ENCODE measurements around the gene AKR1C4. TPM values are rescaled to one million over a fixed set of nuclear protein-coding genes. Genes with fewer than 3 reads are reported as not detected.
A peak's percentile ranks its signal among the peaks of the same experiment; 100 is the strongest.
"Not testable (repeated sequence)": the region's sequence is repeated elsewhere in the genome, so short reads cannot be mapped to it uniquely, and the experiment has no call there.

AKR1C4 gene
- total RNA-seq = not detected
- long read RNA-seq = 0 reads

GRCh38 chr10:5196702-5197113, at the start of gene AKR1C4:
Gene AKR1C4 (plus strand): TSS chr10:5196837. CDS start chr10:5196868, 31 bp downstream.
- no peak for ATAC-seq
- DNase-seq (ENCODE audit: missing footprints) = no peak
- intact Hi-C loops (cut with DNase I) = no loop called here

GRCh38 chr10:5146920-5147254, 49.8 kb upstream of the AKR1C4 start:
- no peak for ATAC-seq
- DNase-seq (ENCODE audit: missing footprints) = no peak

GRCh38 chr10:5147255-5147980, 49.2 kb upstream of the AKR1C4 start:
- intact Hi-C loops (cut with DNase I) = no loop called here
- DNase-seq (ENCODE audit: missing footprints) (no peak), ATAC-seq (no peak)

More at GRCh38 chr10:5146920-5147254, 49.8 kb upstream of the AKR1C4 start:
- intact Hi-C loops (cut with DNase I) = no loop called here

- ATAC-seq (no peak), DNase-seq (ENCODE audit: missing footprints) (no peak)
- intact Hi-C loops (cut with DNase I) = no loop called here
These were observed 48.5 kb upstream of the AKR1C4 start for GRCh38 chr10:5147981-5148677.

GRCh38 chr10:5148678-5149032, 48.0 kb upstream of the AKR1C4 start:
- DNase-seq (ENCODE audit: missing footprints) = no peak
- ATAC-seq = no peak
- intact Hi-C loops (cut with DNase I) = no loop called here

GRCh38 chr10:5151076-5151475, 45.6 kb upstream of the AKR1C4 start:
- intact Hi-C loops (cut with DNase I) = no loop called here
- DNase-seq (ENCODE audit: missing footprints) = no peak
- ATAC-seq = no peak

- ATAC-seq = no peak
- no peak for DNase-seq (ENCODE audit: missing footprints)
- intact Hi-C loops (cut with DNase I) = no loop called here
These were observed 40.7 kb upstream of the AKR1C4 start for GRCh38 chr10:5155951-5156350.

- intact Hi-C loops (cut with DNase I) = no loop called here
These were observed 39.1 kb upstream of the AKR1C4 start for GRCh38 chr10:5157501-5157900.

GRCh38 chr10:5159126-5159525, 37.5 kb upstream of the AKR1C4 start:
- no peak for ATAC-seq
- intact Hi-C loops (cut with DNase I) = no loop called here
- no peak for DNase-seq (ENCODE audit: missing footprints)

More at GRCh38 chr10:5157501-5157900, 39.1 kb upstream of the AKR1C4 start:
- DNase-seq (ENCODE audit: missing footprints) (no peak), ATAC-seq (no peak)

GRCh38 chr10:5163487-5163886, 33.1 kb upstream of the AKR1C4 start:
- intact Hi-C loops (cut with DNase I) = no loop called here
- no peak for ATAC-seq
- no peak for DNase-seq (ENCODE audit: missing footprints)

GRCh38 chr10:5165738-5166137, 30.9 kb upstream of the AKR1C4 start:
- DNase-seq (ENCODE audit: missing footprints) = no peak
- ATAC-seq = no peak
- intact Hi-C loops (cut with DNase I) = no loop called here

- DNase-seq (ENCODE audit: missing footprints) = no peak
- ATAC-seq = no peak
- intact Hi-C loops (cut with DNase I) = no loop called here
These were observed 27.7 kb upstream of the AKR1C4 start for GRCh38 chr10:5168897-5169420.

- DNase-seq (ENCODE audit: missing footprints); ATAC-seq; intact Hi-C loops (cut with DNase I): not testable (repeated sequence)
These were observed 21.1 kb upstream of the AKR1C4 start for GRCh38 chr10:5175581-5175980.

GRCh38 chr10:5180503-5180902, 16.1 kb upstream of the AKR1C4 start:
- DNase-seq (ENCODE audit: missing footprints); ATAC-seq; intact Hi-C loops (cut with DNase I): not testable (repeated sequence)

GRCh38 chr10:5183923-5184322, 12.7 kb upstream of the AKR1C4 start:
- DNase-seq (ENCODE audit: missing footprints) = no peak
- ATAC-seq = no peak
- intact Hi-C loops (cut with DNase I) = no loop called here

- intact Hi-C loops (cut with DNase I) = no loop called here
- no peak for ATAC-seq
- DNase-seq (ENCODE audit: missing footprints) = no peak
These were observed 11.5 kb upstream of the AKR1C4 start, which contains the start of gene AKR1C8 for GRCh38 chr10:5184987-5185775. Gene AKR1C8 (minus strand): TSS chr10:5185150. CDS start chr10:5185104, 46 bp downstream.

- ATAC-seq = peak; percentile 72
- intact Hi-C loops (cut with DNase I) = no loop called here
These were observed 8.8 kb upstream of the AKR1C4 start for GRCh38 chr10:5187867-5188266.

GRCh38 chr10:5188358-5188757, 8.3 kb upstream of the AKR1C4 start:
- no peak for DNase-seq (ENCODE audit: missing footprints)
- intact Hi-C loops (cut with DNase I) = no loop called here
- ATAC-seq = peak; percentile 94

More at GRCh38 chr10:5187867-5188266, 8.8 kb upstream of the AKR1C4 start:
- DNase-seq (ENCODE audit: missing footprints) = no peak

- intact Hi-C loops (cut with DNase I) = no loop called here
- no peak for ATAC-seq
- no peak for DNase-seq (ENCODE audit: missing footprints)
These were observed 2.2 kb upstream of the AKR1C4 start for GRCh38 chr10:5194431-5194830.
